GM12872 (cell line): ENCODE data around the gene PSMD14.

Experiments
- CTCF ChIP-seq: IDR thresholded peaks from 3 replicates; pipeline ENCODE4 v1.5.1; 2011; ENCODE audit warnings: low read depth, mild to moderate bottlenecking, low read length, moderate library complexity; ENCODE audit not compliant: insufficient read depth

Gene PSMD14

GRCh38 chr2:161354106-161354505 is 45.9 kb downstream of the PSMD14 start:
- no peak for TF ChIP-seq CTCF

- TF ChIP-seq CTCF: no peak
Measured at GRCh38 chr2:161355106-161355505, 46.9 kb downstream of the PSMD14 start.

GRCh38 chr2:161355983-161356382 is 47.8 kb downstream of the PSMD14 start:
- no peak for TF ChIP-seq CTCF

- no peak for TF ChIP-seq CTCF
Measured at GRCh38 chr2:161357097-161357496, 48.9 kb downstream of the PSMD14 start.

- TF ChIP-seq CTCF: no peak
Measured at GRCh38 chr2:161358838-161359237, 50.6 kb downstream of the PSMD14 start.

GRCh38 chr2:161362568-161363166 is 54.4 kb downstream of the PSMD14 start:
- no peak for TF ChIP-seq CTCF

- no peak for TF ChIP-seq CTCF
Measured at GRCh38 chr2:161367675-161368074, 59.5 kb downstream of the PSMD14 start.

GRCh38 chr2:161369311-161369710 is 61.1 kb downstream of the PSMD14 start:
- TF ChIP-seq CTCF: no peak
